ENCODE data around the gene WRAP53. TPM values are rescaled to one million over a fixed set of nuclear protein-coding genes. Genes with fewer than 3 reads are reported as not detected.

Gene WRAP53
- total RNA-seq, 4 donors from 2014 or later: 3.7 to 33.0 (median 6.0) TPM

DNA sequence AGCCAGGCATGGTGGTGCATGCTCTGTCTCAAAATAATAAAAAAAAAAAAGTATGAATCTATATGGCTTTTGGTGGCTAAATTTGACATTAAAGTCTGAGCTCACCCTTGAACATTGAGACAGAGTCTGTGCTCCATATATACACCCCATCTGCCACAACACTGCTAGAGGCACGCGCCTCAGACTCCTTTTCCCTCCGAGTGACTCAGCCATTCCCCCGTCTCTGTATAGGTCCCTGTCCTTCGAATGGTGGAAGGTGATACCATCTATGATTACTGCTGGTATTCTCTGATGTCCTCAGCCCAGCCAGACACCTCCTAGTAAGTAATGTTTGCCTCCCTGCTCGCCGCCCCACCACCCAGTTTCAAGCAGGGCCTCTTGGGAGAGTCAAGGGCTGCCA lies 12.2 kb downstream of the WRAP53 start:
- Histone ChIP-seq H3K27me3 (peaks cover 24% of the 10 kb centered on the region), H3K27ac (no peak overlapping the region), H3K36me3 (peaks cover 0 to 13% (median 0%) of the 10 kb centered on the region in 4 donors), H3K4me1 (peaks cover 9 to 15% (median 12%) of the 10 kb centered on the region in 4 donors), H3K4me3 (no peak overlapping the region), H3K9me3 (no peaks in the 10 kb centered on the region)
- intact Hi-C loops (cut with DNase I; ENCODE audit: low total_unique reads) (no loop called here), in situ Hi-C loops (cut with MboI; ENCODE audit: low pct_ligation_motif_present in 1 of 4, low pct_unique_long_range_greater_than_20kb in 1 of 4, low sequenced_read_pairs in 3 of 4) (no loop called here)
- no peak for DNase-seq
- TF ChIP-seq POLR2A (IDR thresholded peaks at IDR 0.05): no peak
- TF ChIP-seq EP300 (IDR thresholded peaks at IDR 0.05; ENCODE audit: low read depth): no peak
- no peak for TF ChIP-seq POLR2AphosphoS5 (IDR thresholded peaks at IDR 0.05)
- TF ChIP-seq, protein P1, sequence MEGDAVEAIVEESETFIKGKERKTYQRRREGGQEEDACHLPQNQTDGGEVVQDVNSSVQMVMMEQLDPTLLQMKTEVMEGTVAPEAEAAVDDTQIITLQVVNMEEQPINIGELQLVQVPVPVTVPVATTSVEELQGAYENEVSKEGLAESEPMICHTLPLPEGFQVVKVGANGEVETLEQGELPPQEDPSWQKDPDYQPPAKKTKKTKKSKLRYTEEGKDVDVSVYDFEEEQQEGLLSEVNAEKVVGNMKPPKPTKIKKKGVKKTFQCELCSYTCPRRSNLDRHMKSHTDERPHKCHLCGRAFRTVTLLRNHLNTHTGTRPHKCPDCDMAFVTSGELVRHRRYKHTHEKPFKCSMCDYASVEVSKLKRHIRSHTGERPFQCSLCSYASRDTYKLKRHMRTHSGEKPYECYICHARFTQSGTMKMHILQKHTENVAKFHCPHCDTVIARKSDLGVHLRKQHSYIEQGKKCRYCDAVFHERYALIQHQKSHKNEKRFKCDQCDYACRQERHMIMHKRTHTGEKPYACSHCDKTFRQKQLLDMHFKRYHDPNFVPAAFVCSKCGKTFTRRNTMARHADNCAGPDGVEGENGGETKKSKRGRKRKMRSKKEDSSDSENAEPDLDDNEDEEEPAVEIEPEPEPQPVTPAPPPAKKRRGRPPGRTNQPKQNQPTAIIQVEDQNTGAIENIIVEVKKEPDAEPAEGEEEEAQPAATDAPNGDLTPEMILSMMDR (IDR thresholded peaks at IDR 0.05): no peak
- 93 to 98% methylated on average over 5 to 7 of the region's 7 CpGs for WGBS, 2 donors (ENCODE audit: low coverage in 1 of 2)

DNA sequence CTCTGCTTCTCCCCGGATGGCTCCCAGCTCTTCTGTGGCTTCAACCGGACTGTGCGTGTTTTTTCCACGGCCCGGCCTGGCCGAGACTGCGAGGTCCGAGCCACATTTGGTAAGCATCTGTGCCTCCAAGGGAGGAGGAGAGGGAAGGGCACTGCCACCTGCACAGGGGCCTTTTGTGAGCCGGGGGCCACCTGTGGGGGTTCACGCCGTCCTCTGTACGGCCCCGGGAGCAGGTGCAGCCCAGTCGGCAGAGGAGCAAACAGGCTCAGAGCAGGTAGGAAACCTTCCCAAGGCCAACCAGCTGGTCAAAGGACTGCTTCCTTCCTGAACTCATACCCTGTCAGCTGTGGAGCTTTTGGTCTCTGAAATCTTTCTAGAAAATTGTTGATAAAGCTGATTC lies 13.4 kb downstream of the WRAP53 start:
- H3K4me3 ChIP-seq: no peak overlapping the region
- H3K4me1 ChIP-seq: peaks cover 9 to 20% (median 12%) of the 10 kb centered on the region in 4 donors
- no peak for TF ChIP-seq EP300 (IDR thresholded peaks at IDR 0.05; ENCODE audit: low read depth)
- no peak for TF ChIP-seq POLR2AphosphoS5 (IDR thresholded peaks at IDR 0.05)
- TF ChIP-seq, protein P1 (IDR thresholded peaks at IDR 0.05): no peak
- TF ChIP-seq POLR2A (IDR thresholded peaks at IDR 0.05): no peak
- 90 to 98% methylated on average over 8 to 14 of the region's 14 CpGs for WGBS, 2 donors (ENCODE audit: low coverage in 1 of 2)
- peaks cover 0 to 13% (median 0%) of the 10 kb centered on the region in 4 donors for H3K36me3 ChIP-seq
- H3K27ac ChIP-seq: no peak overlapping the region
- intact Hi-C loops (cut with DNase I; ENCODE audit: low total_unique reads) (no loop called here), in situ Hi-C loops (cut with MboI; ENCODE audit: low pct_ligation_motif_present in 1 of 4, low pct_unique_long_range_greater_than_20kb in 1 of 4, low sequenced_read_pairs in 3 of 4) (no loop called here)
- no peaks in the 10 kb centered on the region for H3K9me3 ChIP-seq
- no peak for DNase-seq
- peaks cover 35% of the 10 kb centered on the region for H3K27me3 ChIP-seq

DNA sequence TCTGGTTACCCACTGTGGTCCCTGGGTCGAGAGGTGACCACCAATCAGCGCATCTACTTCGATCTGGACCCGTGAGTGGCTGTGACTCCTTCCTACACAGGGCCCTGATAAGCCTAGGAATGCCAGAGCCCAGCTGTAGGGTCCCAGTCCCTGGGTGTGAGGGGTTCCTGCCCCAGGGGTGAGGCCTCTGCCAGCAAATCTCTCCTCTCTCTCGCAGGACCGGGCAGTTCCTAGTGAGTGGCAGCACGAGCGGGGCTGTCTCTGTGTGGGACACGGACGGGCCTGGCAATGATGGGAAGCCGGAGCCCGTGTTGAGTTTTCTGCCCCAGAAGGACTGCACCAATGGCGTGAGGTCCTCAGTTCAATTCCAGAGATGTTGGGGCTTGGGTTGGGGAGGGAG lies 14.5 kb downstream of the WRAP53 start:
- no peak overlapping the region for H3K4me3 ChIP-seq
- H3K9me3 ChIP-seq: no peaks in the 10 kb centered on the region
- 98% methylated on average over 8 of the region's 13 CpGs; no CpG with 5 or more reads in 1 of the 2 donors for WGBS, 2 donors (ENCODE audit: low coverage in 1 of 2)
- H3K4me1 ChIP-seq: peaks cover 9 to 20% (median 12%) of the 10 kb centered on the region in 4 donors
- no peak for TF ChIP-seq EP300 (IDR thresholded peaks at IDR 0.05; ENCODE audit: low read depth)
- TF ChIP-seq POLR2AphosphoS5 (IDR thresholded peaks at IDR 0.05): no peak
- TF ChIP-seq, protein P1 (IDR thresholded peaks at IDR 0.05): no peak
- no peak for TF ChIP-seq POLR2A (IDR thresholded peaks at IDR 0.05)
- intact Hi-C loops (cut with DNase I; ENCODE audit: low total_unique reads): no loop called here
- in situ Hi-C loops (cut with MboI; ENCODE audit: low pct_ligation_motif_present in 1 of 4, low pct_unique_long_range_greater_than_20kb in 1 of 4, low sequenced_read_pairs in 3 of 4): no loop called here
- peaks cover 0 to 13% (median 0%) of the 10 kb centered on the region in 4 donors for H3K36me3 ChIP-seq
- peaks cover 46% of the 10 kb centered on the region for H3K27me3 ChIP-seq
- DNase-seq: no peak
- no peak overlapping the region for H3K27ac ChIP-seq

DNA sequence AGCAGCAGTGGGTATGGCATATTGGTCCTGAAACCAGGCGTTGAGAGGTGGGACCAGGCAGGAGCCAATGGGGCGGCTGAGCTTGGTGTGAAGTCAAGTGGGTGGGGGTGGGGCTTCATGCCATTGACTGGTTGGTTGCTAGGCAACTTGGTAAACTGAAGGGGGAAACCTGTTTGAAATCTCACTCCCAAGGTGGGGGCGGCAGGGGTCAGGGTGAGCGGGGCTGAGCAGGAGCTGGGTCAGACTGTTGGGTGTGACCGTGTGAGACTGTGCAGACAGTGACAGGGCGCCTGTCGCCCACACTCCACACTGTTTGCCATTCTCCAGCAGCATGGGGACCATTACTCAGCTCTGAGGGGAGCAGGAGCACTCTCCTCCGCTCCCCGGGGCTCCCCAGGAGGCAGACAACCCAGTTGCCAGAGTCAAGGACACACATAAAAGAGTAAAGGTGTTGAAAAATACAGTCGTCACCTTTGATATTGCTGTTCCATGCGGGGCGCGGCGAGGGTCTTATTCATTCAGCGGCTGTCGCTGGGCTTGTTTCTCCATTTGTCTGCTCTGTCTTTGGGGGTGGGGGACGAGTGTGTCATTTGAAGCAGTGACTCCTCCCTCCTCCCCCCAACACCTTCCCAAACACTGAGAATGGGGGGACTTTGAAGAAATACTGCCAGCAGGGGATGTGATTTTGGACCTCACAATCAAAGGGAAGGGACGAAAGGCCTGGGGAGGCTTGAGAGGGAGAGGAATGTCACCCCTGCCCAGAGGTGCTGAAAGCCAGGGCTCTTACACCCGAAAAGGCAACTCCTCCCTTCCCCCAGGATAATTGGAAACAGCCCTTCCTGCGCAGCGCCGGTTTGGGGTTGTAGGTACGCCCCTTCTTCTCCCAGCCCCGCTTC lies 15.6 kb downstream of the WRAP53 start:
- DNase-seq: no peak

More for the DNA sequence above, 15.6 kb downstream of the WRAP53 start:
- WGBS, 2 donors (ENCODE audit: low coverage in 1 of 2): 60% methylated on average over 24 of the region's 24 CpGs; no CpG with 5 or more reads in 1 of the 2 donors
- TF ChIP-seq, protein P1 (IDR thresholded peaks at IDR 0.05): no peak
- no peak for TF ChIP-seq POLR2AphosphoS5 (IDR thresholded peaks at IDR 0.05)
- TF ChIP-seq EP300 (IDR thresholded peaks at IDR 0.05; ENCODE audit: low read depth): no peak
- TF ChIP-seq POLR2A (IDR thresholded peaks at IDR 0.05): no peak
- Histone ChIP-seq H3K27ac (no peak overlapping the region), H3K4me1 (peaks cover 9 to 20% (median 12%) of the 10 kb centered on the region in 4 donors), H3K4me3 (no peak overlapping the region), H3K27me3 (peaks cover 51% of the 10 kb centered on the region), H3K9me3 (no peaks in the 10 kb centered on the region), H3K36me3 (peaks cover 0 to 13% (median 0%) of the 10 kb centered on the region in 4 donors)
- intact Hi-C loops (cut with DNase I; ENCODE audit: low total_unique reads) (no loop called here), in situ Hi-C loops (cut with MboI; ENCODE audit: low pct_ligation_motif_present in 1 of 4, low pct_unique_long_range_greater_than_20kb in 1 of 4, low sequenced_read_pairs in 3 of 4) (no loop called here)

Data from transverse colon (tissue), 4 donors.